ENCODE results near the gene CHMP1A.

DNA sequence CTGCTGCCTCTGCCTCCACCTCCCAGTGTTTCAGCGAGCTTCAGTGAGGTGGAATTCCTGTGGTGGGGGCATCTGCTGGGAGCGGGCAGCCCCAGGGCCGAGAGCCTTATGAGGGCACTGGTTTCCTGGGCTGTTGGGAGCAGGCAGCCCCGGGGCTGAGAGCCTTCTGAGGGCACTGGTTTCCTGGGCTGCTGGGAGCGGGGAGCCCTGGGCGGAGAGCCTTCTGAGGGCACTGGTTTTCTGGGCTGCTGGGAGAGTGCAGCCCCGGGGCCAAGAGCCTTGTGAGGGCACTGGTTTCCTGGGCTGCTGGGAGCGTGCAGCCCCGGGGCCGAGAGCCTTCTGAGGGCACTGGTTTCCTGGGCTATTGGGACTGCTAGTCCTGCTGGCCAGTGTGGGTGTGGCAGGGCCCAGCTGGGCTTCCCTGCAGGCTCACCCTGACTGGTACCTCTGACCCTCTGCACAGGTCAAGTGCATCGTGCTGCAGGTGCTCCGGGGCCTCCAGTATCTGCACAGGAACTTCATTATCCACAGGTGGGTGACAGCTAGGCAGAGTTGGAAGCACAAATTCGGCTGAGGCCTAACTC is 34.6 kb upstream of the CHMP1A start:
- TF ChIP-seq, protein P1, sequence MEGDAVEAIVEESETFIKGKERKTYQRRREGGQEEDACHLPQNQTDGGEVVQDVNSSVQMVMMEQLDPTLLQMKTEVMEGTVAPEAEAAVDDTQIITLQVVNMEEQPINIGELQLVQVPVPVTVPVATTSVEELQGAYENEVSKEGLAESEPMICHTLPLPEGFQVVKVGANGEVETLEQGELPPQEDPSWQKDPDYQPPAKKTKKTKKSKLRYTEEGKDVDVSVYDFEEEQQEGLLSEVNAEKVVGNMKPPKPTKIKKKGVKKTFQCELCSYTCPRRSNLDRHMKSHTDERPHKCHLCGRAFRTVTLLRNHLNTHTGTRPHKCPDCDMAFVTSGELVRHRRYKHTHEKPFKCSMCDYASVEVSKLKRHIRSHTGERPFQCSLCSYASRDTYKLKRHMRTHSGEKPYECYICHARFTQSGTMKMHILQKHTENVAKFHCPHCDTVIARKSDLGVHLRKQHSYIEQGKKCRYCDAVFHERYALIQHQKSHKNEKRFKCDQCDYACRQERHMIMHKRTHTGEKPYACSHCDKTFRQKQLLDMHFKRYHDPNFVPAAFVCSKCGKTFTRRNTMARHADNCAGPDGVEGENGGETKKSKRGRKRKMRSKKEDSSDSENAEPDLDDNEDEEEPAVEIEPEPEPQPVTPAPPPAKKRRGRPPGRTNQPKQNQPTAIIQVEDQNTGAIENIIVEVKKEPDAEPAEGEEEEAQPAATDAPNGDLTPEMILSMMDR (IDR thresholded peaks at IDR 0.05), result no peak
- no peak for TF ChIP-seq POLR2A (IDR thresholded peaks at IDR 0.05)
- no peak for TF ChIP-seq POLR2AphosphoS5 (IDR thresholded peaks at IDR 0.05)

Measured in prostate gland (tissue), 2 donors.